Measurements from ENCODE around the gene ATP12A.

Gene ATP12A

GRCh38 chr13:24741791-24742190 lies 61.6 kb downstream of the ATP12A start:
- Mint-ChIP-seq H3K9me3 (no peaks in the 10 kb centered on the region), H3K27me3 (peaks cover 35 to 41% of the 10 kb centered on the region in 2 donors), H3K27ac (no peak overlapping the region), H3K4me1 (peaks cover 3 to 7% of the 10 kb centered on the region in 2 donors), H3K36me3 (no peaks in the 10 kb centered on the region), H3K4me3 (no peak overlapping the region)
- ATAC-seq (replicated peaks) (no peak), DNase-seq (no peak)

- Mint-ChIP-seq H3K4me1 (peaks cover 5 to 11% of the 10 kb centered on the region in 2 donors), H3K9me3 (no peaks in the 10 kb centered on the region), H3K36me3 (no peaks in the 10 kb centered on the region), H3K4me3 (no peak overlapping the region), H3K27ac (no peak overlapping the region), H3K27me3 (peaks cover 40 to 46% of the 10 kb centered on the region in 2 donors)
- DNase-seq (no peak), ATAC-seq (replicated peaks) (no peak)
Observed at GRCh38 chr13:24742294-24742693, 62.1 kb downstream of the ATP12A start.

GRCh38 chr13:24742977-24743376 lies 62.8 kb downstream of the ATP12A start:
- Mint-ChIP-seq H3K36me3 (no peaks in the 10 kb centered on the region), H3K4me3 (no peak overlapping the region), H3K9me3 (no peaks in the 10 kb centered on the region), H3K4me1 (peaks cover 6 to 18% of the 10 kb centered on the region in 2 donors), H3K27ac (no peak overlapping the region), H3K27me3 (peaks cover 42 to 53% of the 10 kb centered on the region in 2 donors)
- no peak for ATAC-seq (replicated peaks)
- DNase-seq: no peak

GRCh38 chr13:24744247-24744646 lies 64.0 kb downstream of the ATP12A start:
- peaks cover 42 to 63% of the 10 kb centered on the region in 2 donors for H3K27me3 Mint-ChIP-seq

GRCh38 chr13:24745516-24745860 lies 65.3 kb downstream of the ATP12A start:
- Mint-ChIP-seq H3K27me3 (peaks cover 48 to 71% of the 10 kb centered on the region in 2 donors), H3K27ac (no peak overlapping the region), H3K4me3 (no peak overlapping the region), H3K9me3 (no peaks in the 10 kb centered on the region), H3K4me1 (peaks cover 6 to 19% of the 10 kb centered on the region in 2 donors), H3K36me3 (no peaks in the 10 kb centered on the region)
- ATAC-seq (replicated peaks) (no peak), DNase-seq (no peak)

More at GRCh38 chr13:24744247-24744646, 64.0 kb downstream of the ATP12A start:
- H3K27ac Mint-ChIP-seq: no peak overlapping the region
- DNase-seq (no peak), ATAC-seq (replicated peaks) (no peak)
- H3K9me3 Mint-ChIP-seq: no peaks in the 10 kb centered on the region
- H3K4me3 Mint-ChIP-seq: no peak overlapping the region
- H3K4me1 Mint-ChIP-seq: peaks cover 6 to 19% of the 10 kb centered on the region in 2 donors
- H3K36me3 Mint-ChIP-seq: no peaks in the 10 kb centered on the region

GRCh38 chr13:24745861-24746617 lies 65.8 kb downstream of the ATP12A start:
- Mint-ChIP-seq H3K4me1 (peaks cover 6 to 19% of the 10 kb centered on the region in 2 donors), H3K27ac (no peak overlapping the region), H3K36me3 (no peaks in the 10 kb centered on the region), H3K27me3 (peaks cover 48 to 76% of the 10 kb centered on the region in 2 donors), H3K9me3 (no peaks in the 10 kb centered on the region), H3K4me3 (peak overlapping the region; percentile 36 to 56)
- ATAC-seq (replicated peaks) (peak in 1 of 2 donors; percentile 33), DNase-seq (no peak)

GRCh38 chr13:24746618-24747247 lies 66.5 kb downstream of the ATP12A start:
- H3K27ac Mint-ChIP-seq: peak overlapping the region; percentile 44
- no peaks in the 10 kb centered on the region for H3K36me3 Mint-ChIP-seq
- peak overlapping the region; percentile 72 to 76 for H3K4me3 Mint-ChIP-seq
- peak in 1 of 2 donors; percentile 16 for ATAC-seq (replicated peaks)
- H3K9me3 Mint-ChIP-seq: no peaks in the 10 kb centered on the region
- H3K27me3 Mint-ChIP-seq: peaks cover 50 to 82% of the 10 kb centered on the region in 2 donors
- DNase-seq: no peak
- peaks cover 6 to 19% of the 10 kb centered on the region in 2 donors for H3K4me1 Mint-ChIP-seq

- H3K4me1 Mint-ChIP-seq: peaks cover 6 to 19% of the 10 kb centered on the region in 2 donors
- H3K27me3 Mint-ChIP-seq: peaks cover 54 to 81% of the 10 kb centered on the region in 2 donors
- ATAC-seq (replicated peaks): peak; percentile 53 to 56
- peak overlapping the region; percentile 72 to 76 for H3K4me3 Mint-ChIP-seq
- H3K36me3 Mint-ChIP-seq: no peaks in the 10 kb centered on the region
- peak overlapping the region; percentile 44 for H3K27ac Mint-ChIP-seq
- no peak for DNase-seq
- no peaks in the 10 kb centered on the region for H3K9me3 Mint-ChIP-seq
Observed at GRCh38 chr13:24747248-24748060, 67.2 kb downstream of the ATP12A start.

GRCh38 chr13:24748061-24748400 lies 67.8 kb downstream of the ATP12A start:
- no peak overlapping the region for H3K27ac Mint-ChIP-seq
- peaks cover 6 to 19% of the 10 kb centered on the region in 2 donors for H3K4me1 Mint-ChIP-seq
- peaks cover 49 to 77% of the 10 kb centered on the region in 2 donors for H3K27me3 Mint-ChIP-seq

GRCh38 chr13:24759197-24759596 lies 79.0 kb downstream of the ATP12A start:
- H3K27me3 Mint-ChIP-seq: peaks cover 9 to 27% of the 10 kb centered on the region in 2 donors
- no peaks in the 10 kb centered on the region for H3K9me3 Mint-ChIP-seq
- H3K4me1 Mint-ChIP-seq: no peaks in the 10 kb centered on the region
- ATAC-seq (replicated peaks) (no peak), DNase-seq (no peak)
- H3K27ac Mint-ChIP-seq: no peak overlapping the region
- no peak overlapping the region for H3K4me3 Mint-ChIP-seq
- no peaks in the 10 kb centered on the region for H3K36me3 Mint-ChIP-seq

More at GRCh38 chr13:24748061-24748400, 67.8 kb downstream of the ATP12A start:
- ATAC-seq (replicated peaks) (no peak), DNase-seq (no peak)
- Mint-ChIP-seq H3K36me3 (no peaks in the 10 kb centered on the region), H3K9me3 (no peaks in the 10 kb centered on the region), H3K4me3 (peak overlapping the region; percentile 32 to 64)

Measured in stimulated activated naive B cell treated with anti-CD40 and anti-IgM and Interleukin-4, amounts not matched to agents 10 μg/mL and 1 μg/mL and 100 μg/mL, for 72 hours (primary cell).